A549 (cell line): Measurements from ENCODE around the gene HYAL3. TPM values are rescaled to one million over a fixed set of nuclear protein-coding genes. Genes with fewer than 3 reads are reported as not detected.

ENCODE experiments used
- ATAC-seq, 2 experiments: fragments of 200-7000 bp in 1 of 2; fragments of >200 bp in 1 of 2; cut with Nextera tagmentation in 1 of 2; cut with Tn5 transposase in 1 of 2; 3 replicates each; pipeline versions ENCODE4 v1.8.0 to v1.9.1; 2018 to 2020; ENCODE audit warnings: mild to moderate bottlenecking in 1 of 2, moderate library complexity in 1 of 2
- CTCF ChIA-PET: fragments of 300-600 bp; sonication (Branson Sonifier 250); formaldehyde crosslinking; extraction: SDS; loops from one replicate; lab custom pipeline; 2021; ENCODE audit warnings: antibody characterized with exemption, inconsistent platforms; lab: Yijun Ruan, JAX
- POLR2A ChIA-PET: fragments of 350-600 bp; formaldehyde crosslinking; extraction: SDS; loops from one replicate; lab custom pipeline; 2021; ENCODE audit warnings: antibody characterized with exemption, inconsistent platforms; lab: Yijun Ruan, JAX
- DNase-seq, 2 experiments: peaks; one replicate each; pipeline versions ENCODE4 v3.0.0 to v3.0.0-alpha.2; 2011 to 2016; ENCODE audit warnings: low read depth in 1 of 2, low spot score in 1 of 2
- FAIRE-seq: peaks from 2 replicates; lab custom pipeline; 2011; peaks lifted over from hg19 to GRCh38; lab: Jason Lieb, UNC
- H3K27ac ChIP-seq, 2 experiments: fragments of >200 bp; sonication (Bioruptor Twin); formaldehyde crosslinking; 3 replicates each; pipeline ENCODE4 v1.5.1; 2016 to 2017
- H3K4me1 ChIP-seq: fragments of >200 bp; sonication (Bioruptor Twin); formaldehyde crosslinking; 3 replicates; pipeline ENCODE4 v1.6.1; 2016
- H3K4me2 ChIP-seq: fragments of >200 bp; sonication (Bioruptor Twin); formaldehyde crosslinking; 3 replicates; pipeline ENCODE4 v1.6.1; 2016
- H3K4me3 ChIP-seq: fragments of >200 bp; sonication (Bioruptor Twin); formaldehyde crosslinking; 3 replicates; pipeline ENCODE4 v1.5.1; 2016
- H3K9me3 ChIP-seq: fragments of >200 bp; sonication (Bioruptor Twin); formaldehyde crosslinking; 3 replicates; pipeline ENCODE4 v1.6.1; 2016
- BCL3 ChIP-seq: fragments of >200 bp; sonication (Bioruptor Twin); formaldehyde crosslinking; IDR thresholded peaks from 3 replicates; pipeline ENCODE4 v1.6.1; 2016
- BHLHE40 ChIP-seq: IDR thresholded peaks from 2 replicates; pipeline ENCODE4 v1.6.1; 2012; ENCODE audit warnings: low read depth, low read length, inconsistent platforms
- CBX2 ChIP-seq: fragments of 200-600 bp; sonication (generic); IDR thresholded peaks from 2 replicates; pipeline ENCODE4 v1.6.1; 2016; ENCODE audit warnings: low read depth, mild to moderate bottlenecking, borderline replicate concordance
- CTCF ChIP-seq: fragments of >200 bp; sonication (Bioruptor Twin); formaldehyde crosslinking; IDR thresholded peaks from 3 replicates; pipeline ENCODE4 v1.5.1; 2016
- ELK1 ChIP-seq: fragments of 150-350 bp; IDR thresholded peaks from 2 replicates; pipeline ENCODE4 v1.6.1; 2014; ENCODE audit warnings: low read depth, mild to moderate bottlenecking, low read length
- FOSL2 ChIP-seq, 2 experiments: fragments of 450-650 bp in 1 of 2; fragments of >200 bp in 1 of 2; sonication (Bioruptor Twin) in 1 of 2; formaldehyde crosslinking; IDR thresholded peaks; 2 replicates each; pipeline versions ENCODE4 v1.5.0 to v1.6.1; 2016 to 2020; ENCODE audit warnings: mild to moderate bottlenecking in 1 of 2, moderate library complexity in 1 of 2
- GATA3 ChIP-seq: IDR thresholded peaks from 2 replicates; pipeline ENCODE4 v1.6.1; 2012; ENCODE audit warnings: borderline replicate concordance
- JUN ChIP-seq, 2 experiments: fragments of >200 bp; sonication (Bioruptor Twin); formaldehyde crosslinking; IDR thresholded peaks; 2 replicates in 1 of 2; 3 replicates in 1 of 2; pipeline ENCODE4 v1.6.1; 2016 to 2017
- KDM1A ChIP-seq: fragments of 200-600 bp; sonication (generic); IDR thresholded peaks from 2 replicates; pipeline ENCODE4 v1.6.1; 2016; ENCODE audit warnings: low read depth, mild to moderate bottlenecking
- KDM5A ChIP-seq: fragments of 200-600 bp; sonication (generic); IDR thresholded peaks from 2 replicates; pipeline ENCODE4 v1.6.1; 2016; ENCODE audit warnings: antibody characterized with exemption, mild to moderate bottlenecking
- MAX ChIP-seq: IDR thresholded peaks from 2 replicates; pipeline ENCODE4 v1.6.1; 2012
- MYC ChIP-seq: IDR thresholded peaks from 2 replicates; pipeline ENCODE4 v1.6.1; 2012; ENCODE audit warnings: mild to moderate bottlenecking, inconsistent platforms, low read length, improper control_type of control experiment, borderline replicate concordance
- PBX3 ChIP-seq: IDR thresholded peaks from 2 replicates; pipeline ENCODE4 v1.6.1; 2012
- PHF8 ChIP-seq: fragments of 200-600 bp; sonication (generic); IDR thresholded peaks from 2 replicates; pipeline ENCODE4 v1.6.1; 2016; ENCODE audit warnings: low read depth, mild to moderate bottlenecking, antibody characterized with exemption, moderate library complexity, borderline replicate concordance
- POLR2A ChIP-seq: IDR thresholded peaks from 2 replicates; pipeline ENCODE4 v1.6.1; 2012; ENCODE audit warnings: mild to moderate bottlenecking, low read length
- REST ChIP-seq: fragments of 200-600 bp; sonication (generic); IDR thresholded peaks from 2 replicates; pipeline ENCODE4 v1.6.1; 2016; ENCODE audit warnings: antibody characterized with exemption, mild to moderate bottlenecking, moderate library complexity
- WGBS: methylation state at CpG from one replicate; pipeline ENCODE4 v1.1.6; 2017; ENCODE audit errors: missing lambda C conversion rate; 5-methylcytosine and 5-hydroxymethylcytosine counted together
- polyA plus RNA-seq, 4 experiments: library from polyadenylated mRNA; depleted of rRNA in 3 of 4; stranded (reverse); fragments of >200 nt; fragmentation: RNase III in 1 of 4; extraction: RNeasy Plus Mini Kit Qiagen cat#74134 plus additional on column Dnase treatment in 1 of 4; gene quantifications; 2 replicates in 3 of 4; 3 replicates in 1 of 4; pipeline ENCODE4 v1.2.3, GENCODE V29; 2011 to 2017

The HYAL3 gene
- polyA plus RNA-seq, 2 of the 4 experiments (the other 2 are of a cell fraction), result 3.0 to 5.0 TPM

GRCh38 chr3:50321336-50322114, 22.3 kb upstream of the HYAL3 start:
- H3K4me2 ChIP-seq, result peak overlapping the region; percentile 98
- DNase-seq (peak; percentile 68 to 88), ATAC-seq (peak; percentile 80 to 85), FAIRE-seq (no peak)
- ChIA-PET CTCF (interaction anchor here (0.5 to 5.1 kb wide), 15 partner anchors 8 to 270 kb away, joined by 3 to 56 read pairs (median 3); partner anchors contain the start of genes HYAL3 and NAA80), POLR2A (no interaction called here)
- peaks cover 30% of the 10 kb centered on the region for H3K4me1 ChIP-seq
- H3K27ac ChIP-seq, result peak overlapping the region; percentile 99 to 100
- 6% methylated on average over 3 of the region's 59 CpGs for WGBS
- peak overlapping the region; percentile 65 for H3K4me3 ChIP-seq
- no peaks in the 10 kb centered on the region for H3K9me3 ChIP-seq
- TF ChIP-seq KDM1A (no peak), KDM5A (no peak), MYC (no peak; the same call in 1 of the 2 replicates), ELK1 (no peak), BCL3 (0 out of 3 replicates have a peak, but pooled peaks have one; percentile 49), REST (no peak), JUN (IDR thresholded peaks at IDR 0.05) (peak in 1 of 2 experiments; percentile 70; a peak in 2 of 5 replicates), POLR2A (peak; percentile 50), CBX2 (no peak), BHLHE40 (peak; percentile 44; the same call in 1 of the 2 replicates), MAX (peak; percentile 84), CTCF (peak; percentile 42; the same call in 2 of the 3 replicates), GATA3 (peak; percentile 69)

- Histone ChIP-seq H3K9me3 (no peaks in the 10 kb centered on the region), H3K27ac (peak overlapping the region; percentile 99 to 100), H3K4me1 (peaks cover 35% of the 10 kb centered on the region), H3K4me3 (peak overlapping the region; percentile 65), H3K4me2 (peak overlapping the region; percentile 98)
- peak in 1 of 2 experiments; percentile 56 for DNase-seq
- TF ChIP-seq FOSL2 (IDR thresholded peaks at IDR 0.05) (no peak), FOSL2 (CRISPR knock-in tag; IDR thresholded peaks at IDR 0.05) (no peak), PBX3 (0 out of 2 replicates have a peak, but pooled peaks have one; percentile 25), JUN (IDR thresholded peaks at IDR 0.05) (no peak), PHF8 (peak; percentile 82; the same call in 1 of the 2 replicates), MYC (peak; percentile 66; the same call in 1 of the 2 replicates)
- 0% methylated on average over 9 of the region's 45 CpGs for WGBS
- ATAC-seq, result peak; percentile 41 to 58
- no peak for FAIRE-seq
- CTCF ChIA-PET, result interaction anchor here (0.5 to 5.1 kb wide), 12 partner anchors 8 to 271 kb away, joined by 3 to 56 read pairs (median 3); partner anchors contain the start of genes HYAL3 and NAA80
- POLR2A ChIA-PET, result no interaction called here
Measured at GRCh38 chr3:50320853-50321335, 21.7 kb upstream of the HYAL3 start.
